Loucy (cell line): ENCODE data around the gene LYRM2.

Experiments used
- H2AFZ ChIP-seq: fragments of 200-600 bp; sonication (generic); 2 replicates; pipeline ENCODE4 v1.6.0; 2016; ENCODE audit warnings: antibody characterized with exemption, mild to moderate bottlenecking, low read length, moderate library complexity
- H3F3A ChIP-seq: fragments of 200-600 bp; 2 replicates; pipeline ENCODE4 v1.6.0; 2016; ENCODE audit warnings: antibody characterized with exemption, low read depth, mild to moderate bottlenecking
- H3K27me3 ChIP-seq: fragments of 200-600 bp; sonication (generic); 2 replicates; pipeline ENCODE4 v1.6.1; 2014; ENCODE audit warnings: low read length, mild to moderate bottlenecking; ENCODE audit not compliant: insufficient read depth, poor library complexity, severe bottlenecking
- H3K36me3 ChIP-seq: fragments of 200-600 bp; sonication (generic); 2 replicates; pipeline ENCODE4 v1.6.1; 2016; ENCODE audit warnings: low read length; ENCODE audit not compliant: insufficient read depth
- H3K4me1 ChIP-seq: fragments of 200-600 bp; sonication (generic); 2 replicates; pipeline ENCODE4 v1.5.1; 2014; ENCODE audit warnings: low read length, mild to moderate bottlenecking; ENCODE audit not compliant: insufficient read depth, poor library complexity, severe bottlenecking
- H3K4me2 ChIP-seq: fragments of 200-600 bp; sonication (generic); 2 replicates; pipeline ENCODE4 v1.6.0; 2014; ENCODE audit warnings: antibody characterized with exemption, low read length, low read depth, mild to moderate bottlenecking; ENCODE audit not compliant: poor library complexity, severe bottlenecking
- H3K4me3 ChIP-seq: fragments of 200-600 bp; sonication (generic); 2 replicates; pipeline ENCODE4 v1.5.1; 2014; ENCODE audit warnings: low read length, mild to moderate bottlenecking, mixed read lengths; ENCODE audit not compliant: poor library complexity, severe bottlenecking
- H3K79me2 ChIP-seq: fragments of 200-600 bp; sonication (generic); 2 replicates; pipeline ENCODE4 v1.6.1; 2014; ENCODE audit warnings: low read length; ENCODE audit not compliant: insufficient read depth
- H3K9ac ChIP-seq: fragments of 200-600 bp; sonication (generic); 2 replicates; pipeline ENCODE4 v1.6.0; 2014; ENCODE audit warnings: mild to moderate bottlenecking, low read depth, low read length, moderate library complexity; ENCODE audit not compliant: poor library complexity, severe bottlenecking
- H3K9me2 ChIP-seq: fragments of 200-600 bp; sonication (generic); replicated peaks from 2 replicates; pipeline ENCODE4 v1.6.1; 2016; ENCODE audit warnings: low read depth, low read length, mixed read lengths
- H3K9me3 ChIP-seq: fragments of 200-600 bp; sonication (generic); 2 replicates; pipeline ENCODE4 v1.6.1; 2014; ENCODE audit warnings: mild to moderate bottlenecking, antibody characterized with exemption, low read length, low read depth; ENCODE audit not compliant: insufficient read depth
- H4K20me1 ChIP-seq: fragments of 200-600 bp; sonication (generic); 2 replicates; pipeline ENCODE4 v1.6.0; 2014; ENCODE audit warnings: antibody characterized with exemption, low read length, mild to moderate bottlenecking; ENCODE audit not compliant: insufficient read depth, poor library complexity, severe bottlenecking
- EZH2phosphoT487 ChIP-seq: fragments of 200-600 bp; IDR thresholded peaks from 2 replicates; pipeline ENCODE4 v1.6.1; 2018; ENCODE audit warnings: antibody characterized with exemption, mild to moderate bottlenecking, moderate library complexity, borderline replicate concordance
- TF ChIP-seq, protein P1 (sequence below): fragments of 200-600 bp; sonication (generic); conservative IDR thresholded peaks from 2 replicates; pipeline ENCODE4 v1.5.1; 2014; ENCODE audit warnings: mild to moderate bottlenecking, antibody characterized with exemption, low read length

The LYRM2 gene

DNA sequence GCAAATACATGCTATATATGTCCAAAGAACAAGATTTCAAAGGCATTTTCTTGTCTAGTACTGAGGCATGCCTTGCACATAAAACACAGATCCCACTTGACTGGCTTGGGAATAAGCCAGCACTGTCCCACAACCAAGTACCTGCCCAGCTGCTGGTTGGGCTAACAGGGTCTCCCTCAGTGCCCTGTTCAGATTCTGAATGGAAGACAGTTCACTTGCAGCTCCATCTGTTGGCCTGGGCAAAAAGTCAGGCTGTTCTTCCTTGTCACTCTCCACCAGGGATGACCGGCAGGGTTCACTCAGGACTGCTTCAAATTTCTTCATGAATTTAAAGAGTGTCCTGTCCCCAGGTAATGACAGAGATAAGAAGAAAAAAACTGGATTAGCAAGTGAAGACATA is 44.4 kb upstream of the LYRM2 start:
- TF ChIP-seq EZH2phosphoT487, result no peak
- TF ChIP-seq, protein P1, sequence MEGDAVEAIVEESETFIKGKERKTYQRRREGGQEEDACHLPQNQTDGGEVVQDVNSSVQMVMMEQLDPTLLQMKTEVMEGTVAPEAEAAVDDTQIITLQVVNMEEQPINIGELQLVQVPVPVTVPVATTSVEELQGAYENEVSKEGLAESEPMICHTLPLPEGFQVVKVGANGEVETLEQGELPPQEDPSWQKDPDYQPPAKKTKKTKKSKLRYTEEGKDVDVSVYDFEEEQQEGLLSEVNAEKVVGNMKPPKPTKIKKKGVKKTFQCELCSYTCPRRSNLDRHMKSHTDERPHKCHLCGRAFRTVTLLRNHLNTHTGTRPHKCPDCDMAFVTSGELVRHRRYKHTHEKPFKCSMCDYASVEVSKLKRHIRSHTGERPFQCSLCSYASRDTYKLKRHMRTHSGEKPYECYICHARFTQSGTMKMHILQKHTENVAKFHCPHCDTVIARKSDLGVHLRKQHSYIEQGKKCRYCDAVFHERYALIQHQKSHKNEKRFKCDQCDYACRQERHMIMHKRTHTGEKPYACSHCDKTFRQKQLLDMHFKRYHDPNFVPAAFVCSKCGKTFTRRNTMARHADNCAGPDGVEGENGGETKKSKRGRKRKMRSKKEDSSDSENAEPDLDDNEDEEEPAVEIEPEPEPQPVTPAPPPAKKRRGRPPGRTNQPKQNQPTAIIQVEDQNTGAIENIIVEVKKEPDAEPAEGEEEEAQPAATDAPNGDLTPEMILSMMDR, result no peak
- Histone ChIP-seq H3K9ac (no peak overlapping the region), H3K36me3 (peaks cover 77% of the 10 kb centered on the region), H3F3A (no peaks in the 10 kb centered on the region), H3K9me3 (no peaks in the 10 kb centered on the region), H3K4me2 (no peak overlapping the region), H3K27me3 (no peaks in the 10 kb centered on the region), H3K9me2 (no peaks in the 10 kb centered on the region), H3K4me1 (no peaks in the 10 kb centered on the region), H3K4me3 (no peak overlapping the region), H4K20me1 (no peaks in the 10 kb centered on the region), H2AFZ (no peak overlapping the region), H3K79me2 (no peaks in the 10 kb centered on the region)

DNA sequence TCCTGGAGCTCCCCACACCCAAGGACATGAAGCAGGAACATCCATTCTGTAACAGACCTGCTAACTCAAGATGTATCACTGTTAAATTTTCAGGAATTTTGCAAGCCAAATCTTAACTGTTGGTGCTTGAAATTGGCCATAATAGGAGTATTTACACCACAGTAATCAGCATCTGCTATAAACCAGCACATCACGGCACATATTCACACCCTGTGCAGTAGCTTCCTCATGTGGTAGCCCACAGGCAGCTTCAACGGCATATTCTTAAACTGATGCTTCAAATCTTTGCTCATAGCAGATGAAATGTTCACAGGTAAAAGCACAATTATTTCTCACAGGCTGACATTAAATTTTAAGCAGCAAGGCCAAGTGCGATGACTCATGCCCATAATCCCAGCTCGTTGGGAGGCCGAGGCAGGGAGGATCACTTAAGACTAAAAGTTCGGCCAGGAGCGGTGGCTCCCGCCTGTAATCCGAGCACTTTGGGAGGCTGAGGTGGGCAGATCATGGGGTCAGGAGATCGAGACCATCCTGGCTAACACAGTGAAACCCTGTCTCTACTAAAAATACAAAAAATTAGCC is 43.5 kb upstream of the LYRM2 start:
- Histone ChIP-seq H3K4me2 (no peak overlapping the region), H3K79me2 (no peaks in the 10 kb centered on the region), H4K20me1 (no peaks in the 10 kb centered on the region), H3K9me2 (no peaks in the 10 kb centered on the region), H3K4me1 (no peaks in the 10 kb centered on the region), H3K4me3 (no peak overlapping the region), H2AFZ (no peak overlapping the region), H3K36me3 (peaks cover 75% of the 10 kb centered on the region), H3F3A (no peaks in the 10 kb centered on the region), H3K27me3 (no peaks in the 10 kb centered on the region), H3K9me3 (no peaks in the 10 kb centered on the region), H3K9ac (no peak overlapping the region)
- TF ChIP-seq EZH2phosphoT487, result no peak
- TF ChIP-seq, protein P1, result no peak

DNA sequence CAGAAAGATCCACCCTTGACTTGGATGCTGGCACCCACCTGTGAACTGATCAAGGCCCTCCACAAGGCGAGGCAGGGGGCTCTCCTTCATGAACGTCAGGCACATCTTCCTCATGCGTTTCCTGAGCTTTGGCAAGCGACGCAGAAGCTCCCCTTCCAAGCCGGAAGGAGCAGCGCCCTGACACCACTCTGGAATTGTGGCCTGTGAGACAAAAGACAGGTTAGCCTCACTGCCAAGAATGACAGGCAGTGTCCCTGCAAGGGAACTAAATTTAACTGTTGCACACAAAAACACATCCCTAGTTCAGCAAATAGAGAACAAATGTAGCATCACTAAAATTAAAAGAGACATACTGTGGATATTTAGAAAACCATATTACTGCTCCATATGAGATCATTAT is 42.0 kb upstream of the LYRM2 start:
- Histone ChIP-seq H3K4me1 (no peaks in the 10 kb centered on the region), H2AFZ (no peak overlapping the region), H3K9ac (no peak overlapping the region), H3K27me3 (no peaks in the 10 kb centered on the region), H3F3A (no peaks in the 10 kb centered on the region), H3K36me3 (peaks cover 77% of the 10 kb centered on the region), H3K4me3 (no peak overlapping the region), H3K79me2 (no peaks in the 10 kb centered on the region), H4K20me1 (no peaks in the 10 kb centered on the region), H3K9me2 (no peaks in the 10 kb centered on the region), H3K4me2 (no peak overlapping the region), H3K9me3 (no peaks in the 10 kb centered on the region)
- TF ChIP-seq EZH2phosphoT487, result no peak
- TF ChIP-seq, protein P1, result no peak
